Panc1 (cell line): ENCODE results near the gene HSPBP1. TPM values are rescaled to one million over a fixed set of nuclear protein-coding genes. Genes with fewer than 3 reads are reported as not detected.

Experiments
- ATAC-seq: fragments of 200-7000 bp; cut with Tn5 transposase; 2 replicates; pipeline ENCODE4 v1.9.1; 2020; ENCODE audit warnings: mild to moderate bottlenecking, moderate library complexity
- BruUV-seq: library from RNA; stranded (reverse); fragments of 400-500 nt; replicated peaks from 2 replicates; lab custom pipeline; 2021; lab: Mats Ljungman, UMichigan
- CTCF ChIA-PET: fragments of 300-600 bp; sonication (Branson Sonifier 250); formaldehyde crosslinking; loops from one replicate; lab custom pipeline; 2022; ENCODE audit warnings: antibody characterized with exemption; lab: Charles Lee
- POLR2A ChIA-PET: fragments of 300-600 bp; sonication (Branson Sonifier 250); formaldehyde crosslinking; loops from one replicate; lab custom pipeline; 2022; ENCODE audit warnings: antibody characterized with exemption; lab: Charles Lee
- DNase-seq: peaks from one replicate; pipeline ENCODE4 v3.0.0-alpha.2; 2010; ENCODE audit warnings: low read depth, low spot score
- H3K27ac ChIP-seq: 2 replicates; pipeline ENCODE4 v1.5.1; 2011; ENCODE audit warnings: mild to moderate bottlenecking, low read length, inconsistent platforms
- H3K27me3 ChIP-seq: fragments of 200-500 bp; sonication (Bioruptor generic); 2 replicates; pipeline ENCODE4 v1.6.0; 2014; ENCODE audit warnings: low read length, inconsistent platforms; ENCODE audit not compliant: control insufficient read depth, insufficient read depth
- H3K36me3 ChIP-seq: fragments of 200-500 bp; sonication (Bioruptor generic); 2 replicates; pipeline ENCODE4 v1.5.1; 2014; ENCODE audit warnings: inconsistent platforms, mild to moderate bottlenecking, low read length, moderate library complexity; ENCODE audit not compliant: control insufficient read depth, insufficient read depth
- H3K4me1 ChIP-seq: 2 replicates; pipeline ENCODE4 v1.5.1; 2011; ENCODE audit warnings: inconsistent platforms, mild to moderate bottlenecking, low read length, moderate library complexity; ENCODE audit not compliant: control insufficient read depth, insufficient read depth
- H3K4me3 ChIP-seq, 2 experiments: 2 replicates each; pipeline ENCODE4 v1.5.1; 2011 to 2012; ENCODE audit warnings: low read depth in 2 of 2, low read length in 2 of 2, mild to moderate bottlenecking in 2 of 2, inconsistent platforms in 1 of 2, moderate library complexity in 1 of 2
- H3K9me3 ChIP-seq: fragments of 200-500 bp; sonication (Bioruptor generic); 2 replicates; pipeline ENCODE4 v1.5.1; 2014; ENCODE audit warnings: low read depth, mild to moderate bottlenecking, inconsistent platforms, low read length, moderate library complexity; ENCODE audit not compliant: control insufficient read depth, insufficient read depth
- POLR2AphosphoS5 ChIP-seq: IDR thresholded peaks from 2 replicates; pipeline ENCODE4 v1.6.1; 2012; ENCODE audit warnings: mild to moderate bottlenecking, low read depth, low read length, moderate library complexity
- SIN3A ChIP-seq: IDR thresholded peaks from 2 replicates; pipeline ENCODE4 v1.6.1; 2012; ENCODE audit warnings: low read depth, mild to moderate bottlenecking, low read length, moderate library complexity, borderline replicate concordance; ENCODE audit not compliant: insufficient read depth
- TCF7L2 ChIP-seq: IDR thresholded peaks from 2 replicates; pipeline ENCODE4 v1.6.1; 2011; ENCODE audit warnings: mild to moderate bottlenecking, low read depth, low read length, inconsistent platforms
- in situ Hi-C: cut with HindIII; loops from 2 replicates; pipeline ENCODE4 v1.10.0; 2016; ENCODE audit warnings: low sequenced_read_pairs, low pct_unique_long_range_greater_than_20kb
- intact Hi-C: fragments of 100-400 bp; cut with micrococcal nuclease; formaldehyde crosslinking; loops from one replicate; pipeline ENCODE4 v1.10.0; 2022; ENCODE audit not compliant: unreplicated experiment
- total RNA-seq: library from RNA; stranded (reverse); gene quantifications from one replicate; pipeline ENCODE4 v1.2.1, GENCODE V29; 2021; ENCODE audit not compliant: unreplicated experiment
- TF ChIP-seq, protein P1 (sequence below): fragments of 450-650 bp; IDR thresholded peaks from 2 replicates; pipeline ENCODE4 v1.5.1; 2017; ENCODE audit warnings: mild to moderate bottlenecking
- TF ChIP-seq, protein P2 (sequence below), 2 experiments: IDR thresholded peaks; 2 replicates each; pipeline ENCODE4 v1.6.1; 2011 to 2012; ENCODE audit warnings: low read depth in 2 of 2, control low read depth in 1 of 2, low read length in 1 of 2, mild to moderate bottlenecking in 1 of 2, moderate library complexity in 1 of 2; ENCODE audit not compliant: insufficient read depth in 1 of 2

The HSPBP1 gene
- total RNA-seq, 1 experiment from 2014 or later, result 84.2 TPM

DNA sequence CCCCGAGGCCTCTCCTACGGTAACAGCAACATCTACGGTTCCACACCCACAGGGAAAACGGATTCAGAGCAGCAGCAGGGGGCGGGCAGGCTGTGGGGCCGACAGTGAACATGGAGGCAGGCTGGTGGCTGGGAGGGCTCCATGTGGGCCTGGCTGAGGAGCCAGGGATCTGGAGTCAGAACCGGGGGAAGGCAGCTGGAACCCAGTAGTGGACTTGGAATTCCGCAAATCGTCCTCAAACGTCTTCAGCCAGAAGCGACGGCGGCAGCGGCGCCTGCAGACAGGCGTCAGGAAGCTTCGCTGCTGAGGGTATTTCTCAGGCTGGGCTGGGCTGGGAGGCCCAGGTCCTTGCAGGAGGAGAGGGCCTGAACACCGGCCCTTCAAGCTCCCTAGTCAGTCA, 53.1 kb downstream of the HSPBP1 start:
- H3K9me3 ChIP-seq, result no peaks in the 10 kb centered on the region
- H3K4me1 ChIP-seq, result peaks cover 17% of the 10 kb centered on the region; the same call in 1 of the 2 replicates
- ChIA-PET CTCF (no interaction called here), POLR2A (no interaction called here)
- peaks cover 10% of the 10 kb centered on the region; the same call in 1 of the 2 replicates for H3K36me3 ChIP-seq
- intact Hi-C loops, result no loop called here
- TF ChIP-seq POLR2AphosphoS5 (no peak), TCF7L2 (no peak), SIN3A (no peak)
- TF ChIP-seq, protein P1, sequence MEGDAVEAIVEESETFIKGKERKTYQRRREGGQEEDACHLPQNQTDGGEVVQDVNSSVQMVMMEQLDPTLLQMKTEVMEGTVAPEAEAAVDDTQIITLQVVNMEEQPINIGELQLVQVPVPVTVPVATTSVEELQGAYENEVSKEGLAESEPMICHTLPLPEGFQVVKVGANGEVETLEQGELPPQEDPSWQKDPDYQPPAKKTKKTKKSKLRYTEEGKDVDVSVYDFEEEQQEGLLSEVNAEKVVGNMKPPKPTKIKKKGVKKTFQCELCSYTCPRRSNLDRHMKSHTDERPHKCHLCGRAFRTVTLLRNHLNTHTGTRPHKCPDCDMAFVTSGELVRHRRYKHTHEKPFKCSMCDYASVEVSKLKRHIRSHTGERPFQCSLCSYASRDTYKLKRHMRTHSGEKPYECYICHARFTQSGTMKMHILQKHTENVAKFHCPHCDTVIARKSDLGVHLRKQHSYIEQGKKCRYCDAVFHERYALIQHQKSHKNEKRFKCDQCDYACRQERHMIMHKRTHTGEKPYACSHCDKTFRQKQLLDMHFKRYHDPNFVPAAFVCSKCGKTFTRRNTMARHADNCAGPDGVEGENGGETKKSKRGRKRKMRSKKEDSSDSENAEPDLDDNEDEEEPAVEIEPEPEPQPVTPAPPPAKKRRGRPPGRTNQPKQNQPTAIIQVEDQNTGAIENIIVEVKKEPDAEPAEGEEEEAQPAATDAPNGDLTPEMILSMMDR, result no peak
- TF ChIP-seq, protein P2, sequence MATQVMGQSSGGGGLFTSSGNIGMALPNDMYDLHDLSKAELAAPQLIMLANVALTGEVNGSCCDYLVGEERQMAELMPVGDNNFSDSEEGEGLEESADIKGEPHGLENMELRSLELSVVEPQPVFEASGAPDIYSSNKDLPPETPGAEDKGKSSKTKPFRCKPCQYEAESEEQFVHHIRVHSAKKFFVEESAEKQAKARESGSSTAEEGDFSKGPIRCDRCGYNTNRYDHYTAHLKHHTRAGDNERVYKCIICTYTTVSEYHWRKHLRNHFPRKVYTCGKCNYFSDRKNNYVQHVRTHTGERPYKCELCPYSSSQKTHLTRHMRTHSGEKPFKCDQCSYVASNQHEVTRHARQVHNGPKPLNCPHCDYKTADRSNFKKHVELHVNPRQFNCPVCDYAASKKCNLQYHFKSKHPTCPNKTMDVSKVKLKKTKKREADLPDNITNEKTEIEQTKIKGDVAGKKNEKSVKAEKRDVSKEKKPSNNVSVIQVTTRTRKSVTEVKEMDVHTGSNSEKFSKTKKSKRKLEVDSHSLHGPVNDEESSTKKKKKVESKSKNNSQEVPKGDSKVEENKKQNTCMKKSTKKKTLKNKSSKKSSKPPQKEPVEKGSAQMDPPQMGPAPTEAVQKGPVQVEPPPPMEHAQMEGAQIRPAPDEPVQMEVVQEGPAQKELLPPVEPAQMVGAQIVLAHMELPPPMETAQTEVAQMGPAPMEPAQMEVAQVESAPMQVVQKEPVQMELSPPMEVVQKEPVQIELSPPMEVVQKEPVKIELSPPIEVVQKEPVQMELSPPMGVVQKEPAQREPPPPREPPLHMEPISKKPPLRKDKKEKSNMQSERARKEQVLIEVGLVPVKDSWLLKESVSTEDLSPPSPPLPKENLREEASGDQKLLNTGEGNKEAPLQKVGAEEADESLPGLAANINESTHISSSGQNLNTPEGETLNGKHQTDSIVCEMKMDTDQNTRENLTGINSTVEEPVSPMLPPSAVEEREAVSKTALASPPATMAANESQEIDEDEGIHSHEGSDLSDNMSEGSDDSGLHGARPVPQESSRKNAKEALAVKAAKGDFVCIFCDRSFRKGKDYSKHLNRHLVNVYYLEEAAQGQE (IDR thresholded peaks at IDR 0.05; ENCODE audit: insufficient read depth in 1 of 2, low read depth in 2 of 2, low read length in 1 of 2), result no peak
- no peak for DNase-seq
- H3K4me3 ChIP-seq, result no peak overlapping the region
- no TSS peak for BruUV-seq
- ATAC-seq, result no peak
- in situ Hi-C loops, result no loop called here
- no peaks in the 10 kb centered on the region for H3K27me3 ChIP-seq
- H3K27ac ChIP-seq, result no peak overlapping the region

DNA sequence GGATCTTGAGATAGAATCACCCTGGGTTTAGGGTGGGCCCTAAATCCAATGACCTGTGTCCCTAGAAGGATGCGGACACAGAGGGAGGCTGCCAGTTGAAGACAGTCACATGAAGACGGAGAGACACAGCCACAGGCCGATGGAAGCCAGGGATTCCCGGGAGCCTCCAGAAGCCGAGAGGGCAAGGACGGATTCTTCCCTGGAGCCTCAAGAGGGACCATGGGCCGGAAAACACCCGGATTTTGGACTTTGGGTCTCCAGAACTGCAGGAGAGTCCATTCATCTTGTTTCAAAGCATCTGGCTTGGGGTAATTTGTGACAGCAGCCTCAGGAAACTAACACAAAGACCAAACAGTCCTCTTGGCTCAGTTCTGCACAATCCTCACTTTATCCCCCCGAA, 53.6 kb downstream of the HSPBP1 start:
- no peaks in the 10 kb centered on the region for H3K9me3 ChIP-seq
- TF ChIP-seq, protein P1, result no peak
- TF ChIP-seq POLR2AphosphoS5, result no peak
- TF ChIP-seq, protein P2 (IDR thresholded peaks at IDR 0.05; ENCODE audit: insufficient read depth in 1 of 2, low read depth in 2 of 2, low read length in 1 of 2), result no peak
- no peak for TF ChIP-seq SIN3A
- TF ChIP-seq TCF7L2, result no peak
- DNase-seq (no peak), ATAC-seq (no peak)
- intact Hi-C loops (no loop called here), in situ Hi-C loops (no loop called here)
- H3K4me1 ChIP-seq, result peaks cover 17% of the 10 kb centered on the region; the same call in 1 of the 2 replicates
- no peak overlapping the region for H3K27ac ChIP-seq
- ChIA-PET CTCF (no interaction called here), POLR2A (no interaction called here)
- H3K4me3 ChIP-seq, result no peak overlapping the region
- H3K36me3 ChIP-seq, result peaks cover 9% of the 10 kb centered on the region; the same call in 1 of the 2 replicates
- H3K27me3 ChIP-seq, result no peaks in the 10 kb centered on the region
- BruUV-seq, result no TSS peak
